Muscle of arm (tissue), 12 donors: ENCODE data around the gene PIF1. TPM values are rescaled to one million over a fixed set of nuclear protein-coding genes. Genes with fewer than 3 reads are reported as not detected.
A peak's percentile ranks its signal among the peaks of the same experiment; 100 is the strongest.

Experiments used
- DNase-seq: peaks from one replicate; pipeline ENCODE4 v3.0.0-alpha.2; 2013
- polyA plus RNA-seq, 12 donors: library from polyadenylated mRNA; unstranded; fragments of 120-200 nt; gene quantifications; one replicate each; pipeline ENCODE4 v1.2.1, GENCODE V29; 2013; ENCODE audit not compliant: insufficient read length in 12 of 12

PIF1 gene
- polyA plus RNA-seq, 12 donors, result 3.0 to 10.5 (median 5.9) TPM; not detected in 1

- peak; percentile 34 for DNase-seq
Measured at GRCh38 chr15:64775551-64776401, 49.7 kb downstream of the PIF1 start, which contains the start of gene RBPMS2. Gene RBPMS2, minus strand, starts transcription at chr15:64775589. Its CDS starts 270 bp downstream, at chr15:64775319.

- DNase-seq, result no peak
Measured at GRCh38 chr15:64774629-64775493, 50.6 kb downstream of the PIF1 start.

GRCh38 chr15:64774037-64774628 is 51.3 kb downstream of the PIF1 start:
- no peak for DNase-seq

GRCh38 chr15:64773606-64774005 is 51.8 kb downstream of the PIF1 start:
- DNase-seq, result no peak

GRCh38 chr15:64772964-64773363 is 52.5 kb downstream of the PIF1 start:
- DNase-seq, result no peak

GRCh38 chr15:64772488-64772887 is 53.0 kb downstream of the PIF1 start:
- no peak for DNase-seq

GRCh38 chr15:64770626-64771025 is 54.8 kb downstream of the PIF1 start:
- no peak for DNase-seq

GRCh38 chr15:64767203-64767602 is 58.2 kb downstream of the PIF1 start:
- no peak for DNase-seq

- no peak for DNase-seq
Measured at GRCh38 chr15:64766058-64766457, 59.4 kb downstream of the PIF1 start.

Other genes with a start within 250 kb of the PIF1 start
- gene RBPMS2, start 50.1 kb downstream of the PIF1 start, polyA plus RNA-seq, result 1 to 10 TPM in 10 of 12 donors, not detected in 2; 3.3 to 6.2 (median 4.6) TPM
- gene PLEKHO2, start 16.3 kb upstream of the PIF1 start, polyA plus RNA-seq, result 10 to 100 TPM in 11 of 12 donors, not detected in 1; 12.0 to 21.1 (median 13.2) TPM
- gene ANKDD1A, start 86.3 kb upstream of the PIF1 start, polyA plus RNA-seq, result 10 to 100 TPM in 1 of 12 donors, 1 to 10 TPM in 10, not detected in 1; 3.8 to 10.3 (median 7.0) TPM
- 10 to 100 TPM in 11 of 12 donors, not detected in 1; 55.5 to 99.8 (median 83.6) TPM for gene SPG21, start 164.3 kb upstream of the PIF1 start, polyA plus RNA-seq
- 10 to 100 TPM in 3 of 12 donors, 1 to 10 TPM in 7, not detected in 2; 8.2 to 13.0 (median 9.4) TPM for gene MTFMT, start 204.0 kb upstream of the PIF1 start, polyA plus RNA-seq
- gene SLC51B, start 219.7 kb upstream of the PIF1 start, polyA plus RNA-seq, result 1 to 10 TPM in 10 of 12 donors, not detected in 2; 1.0 to 1.9 (median 1.4) TPM
- gene RASL12, start 242.3 kb upstream of the PIF1 start, polyA plus RNA-seq, result 10 to 100 TPM in 8 of 12 donors, 1 to 10 TPM in 3, not detected in 1; 9.5 to 14.3 (median 11.6) TPM